ENCODE data around the gene CIPC.

DNA sequence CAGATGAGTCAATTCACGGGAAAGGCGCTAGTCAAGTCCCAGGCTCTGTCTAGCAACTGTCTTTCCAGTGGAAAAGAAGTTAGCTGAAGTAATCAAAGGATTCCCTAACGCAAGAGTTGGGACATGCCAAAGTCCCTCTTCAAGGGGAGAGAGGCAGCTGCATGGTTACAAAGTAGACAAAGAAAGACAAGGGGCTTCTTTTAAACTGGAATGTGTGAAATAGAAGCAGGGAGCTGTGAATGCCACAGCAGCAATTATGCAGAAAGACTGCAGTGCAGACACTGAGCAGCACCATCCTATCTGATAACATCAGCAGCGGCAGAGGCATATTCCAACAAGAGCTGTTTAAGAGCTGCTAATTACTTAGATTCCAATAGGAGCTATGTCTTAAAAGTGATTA lies 12.5 kb upstream of the CIPC start:
- no peak for TF ChIP-seq TOE1 (CRISPR knock-in tag; IDR thresholded peaks at IDR 0.05)
- no peak for TF ChIP-seq KDM5B (CRISPR knock-in tag; IDR thresholded peaks at IDR 0.05; ENCODE audit: borderline replicate concordance)
- no peak for TF ChIP-seq THAP11 (CRISPR knock-in tag; IDR thresholded peaks at IDR 0.05)
- TF ChIP-seq MIER3 (CRISPR knock-in tag; IDR thresholded peaks at IDR 0.05; ENCODE audit: borderline replicate concordance): no peak
- TF ChIP-seq, protein P1, sequence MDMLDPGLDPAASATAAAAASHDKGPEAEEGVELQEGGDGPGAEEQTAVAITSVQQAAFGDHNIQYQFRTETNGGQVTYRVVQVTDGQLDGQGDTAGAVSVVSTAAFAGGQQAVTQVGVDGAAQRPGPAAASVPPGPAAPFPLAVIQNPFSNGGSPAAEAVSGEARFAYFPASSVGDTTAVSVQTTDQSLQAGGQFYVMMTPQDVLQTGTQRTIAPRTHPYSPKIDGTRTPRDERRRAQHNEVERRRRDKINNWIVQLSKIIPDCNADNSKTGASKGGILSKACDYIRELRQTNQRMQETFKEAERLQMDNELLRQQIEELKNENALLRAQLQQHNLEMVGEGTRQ (IDR thresholded peaks at IDR 0.05; ENCODE audit: low read depth, low read length): no peak
- TF ChIP-seq, protein P1 (CRISPR knock-in tag; IDR thresholded peaks at IDR 0.05; ENCODE audit: borderline replicate concordance): no peak
- TF ChIP-seq, protein P2, sequence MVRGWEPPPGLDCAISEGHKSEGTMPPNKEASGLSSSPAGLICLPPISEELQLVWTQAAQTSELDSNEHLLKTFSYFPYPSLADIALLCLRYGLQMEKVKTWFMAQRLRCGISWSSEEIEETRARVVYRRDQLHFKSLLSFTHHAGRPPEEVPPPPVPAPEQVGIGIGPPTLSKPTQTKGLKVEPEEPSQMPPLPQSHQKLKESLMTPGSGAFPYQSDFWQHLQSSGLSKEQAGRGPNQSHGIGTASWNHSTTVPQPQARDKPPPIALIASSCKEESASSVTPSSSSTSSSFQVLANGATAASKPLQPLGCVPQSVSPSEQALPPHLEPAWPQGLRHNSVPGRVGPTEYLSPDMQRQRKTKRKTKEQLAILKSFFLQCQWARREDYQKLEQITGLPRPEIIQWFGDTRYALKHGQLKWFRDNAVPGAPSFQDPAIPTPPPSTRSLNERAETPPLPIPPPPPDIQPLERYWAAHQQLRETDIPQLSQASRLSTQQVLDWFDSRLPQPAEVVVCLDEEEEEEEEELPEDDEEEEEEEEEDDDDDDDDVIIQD (CRISPR knock-in tag; IDR thresholded peaks at IDR 0.05; ENCODE audit: low read depth): no peak
